MM.1S (cell line): ENCODE measurements around the gene HCRTR2.

Experiments
- CTCF ChIP-seq: fragments of 300-600 bp; sonication (generic); IDR thresholded peaks from 2 replicates; pipeline ENCODE4 v1.5.1; 2016; ENCODE audit warnings: antibody characterized with exemption, low read length, mixed read lengths
- EZH2 ChIP-seq: fragments of 300-600 bp; sonication (generic); optimal IDR thresholded peaks from 2 replicates; pipeline ENCODE3; 2017; ENCODE audit warnings: low read depth, mild to moderate bottlenecking, antibody characterized with exemption, low read length, mixed read lengths
- EZH2phosphoT487 ChIP-seq: fragments of 300-600 bp; sonication (generic); IDR thresholded peaks from 2 replicates; pipeline ENCODE4 v1.6.1; 2018; ENCODE audit warnings: antibody characterized with exemption, low read length

- no peak for TF ChIP-seq EZH2phosphoT487
- no peak for TF ChIP-seq CTCF
- no peak for TF ChIP-seq EZH2
These were observed at the start of gene HCRTR2 for GRCh38 chr6:55174211-55175026.
